DOHH2 (cell line): ENCODE results near the gene ZNF605.

Experiments used
- CTCF ChIP-seq: fragments of 200-600 bp; sonication (generic); IDR thresholded peaks from one replicate; pipeline ENCODE4 v1.5.1; 2014; ENCODE audit warnings: antibody characterized with exemption, mild to moderate bottlenecking, low read depth, low read length; ENCODE audit not compliant: poor library complexity, severe bottlenecking
- EZH2phosphoT487 ChIP-seq: fragments of 200-600 bp; sonication (generic); IDR thresholded peaks from 2 replicates; pipeline ENCODE4 v1.6.1; 2017; ENCODE audit warnings: borderline replicate concordance, mild to moderate bottlenecking, antibody characterized with exemption, low read length, moderate library complexity, mixed read lengths

GRCh38 chr12:132926415-132926833 is 29.7 kb downstream of the ZNF605 start:
- TF ChIP-seq CTCF (no peak), EZH2phosphoT487 (no peak)
